H7 (cell line): ENCODE data around the gene RIPOR2. TPM values are rescaled to one million over a fixed set of nuclear protein-coding genes. Genes with fewer than 3 reads are reported as not detected.

Source experiments
- DNase-seq: peaks from one replicate; pipeline ENCODE4 v3.0.0; 2012
- H3K27me3 ChIP-seq: 2 replicates; pipeline ENCODE4 v1.6.0; 2011; ENCODE audit warnings: mild to moderate bottlenecking, low read length; ENCODE audit not compliant: control insufficient read depth, insufficient read depth
- H3K36me3 ChIP-seq: replicated peaks from 2 replicates; pipeline ENCODE4 v1.5.1; 2011; ENCODE audit warnings: low read length; ENCODE audit not compliant: control insufficient read depth, insufficient read depth
- H3K4me3 ChIP-seq: 2 replicates; pipeline ENCODE4 v1.5.1; 2011; ENCODE audit warnings: low read depth, mild to moderate bottlenecking, control low read depth, low read length, moderate library complexity; ENCODE audit not compliant: insufficient read depth
- total RNA-seq: library from RNA; depleted of rRNA; stranded (reverse); fragments of >200 nt; shearing (Covaris generic); gene quantifications from 2 replicates; pipeline ENCODE4 v1.2.3, GENCODE V29; 2014

The RIPOR2 gene
- total RNA-seq, 1 experiment from 2014 or later, result 0.31 TPM

GRCh38 chr6:24829657-24830056, 106.1 kb downstream of the RIPOR2 start:
- Histone ChIP-seq H3K4me3 (no peak overlapping the region), H3K36me3 (no peaks in the 10 kb centered on the region), H3K27me3 (no peaks in the 10 kb centered on the region)
- DNase-seq, result no peak

- H3K27me3 ChIP-seq, result no peaks in the 10 kb centered on the region
- H3K4me3 ChIP-seq, result no peak overlapping the region
- DNase-seq, result no peak
- H3K36me3 ChIP-seq, result no peaks in the 10 kb centered on the region
Measured at GRCh38 chr6:24827970-24828369, 107.8 kb downstream of the RIPOR2 start.

DNA sequence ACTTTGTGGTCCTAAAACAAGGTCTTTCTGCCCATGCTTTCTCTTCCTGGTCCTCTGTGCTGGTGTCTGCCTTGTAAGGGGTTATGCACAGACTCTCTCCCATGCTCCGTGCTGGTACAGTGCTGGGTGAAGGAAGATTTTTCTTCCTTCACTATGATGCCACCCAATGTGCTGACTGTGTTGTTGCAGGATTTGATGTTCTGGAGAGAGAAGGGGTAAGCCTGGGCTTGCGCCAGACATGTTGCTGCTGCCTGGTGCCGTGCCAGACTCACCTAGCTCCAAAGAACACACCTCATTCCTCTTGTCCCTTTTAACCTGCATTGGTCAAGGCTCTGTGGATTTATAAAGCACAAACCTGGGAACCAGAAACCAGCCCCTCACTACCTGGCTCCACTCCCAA, 108.6 kb downstream of the RIPOR2 start:
- Histone ChIP-seq H3K36me3 (no peaks in the 10 kb centered on the region), H3K27me3 (no peaks in the 10 kb centered on the region), H3K4me3 (no peak overlapping the region)
- no peak for DNase-seq

DNA sequence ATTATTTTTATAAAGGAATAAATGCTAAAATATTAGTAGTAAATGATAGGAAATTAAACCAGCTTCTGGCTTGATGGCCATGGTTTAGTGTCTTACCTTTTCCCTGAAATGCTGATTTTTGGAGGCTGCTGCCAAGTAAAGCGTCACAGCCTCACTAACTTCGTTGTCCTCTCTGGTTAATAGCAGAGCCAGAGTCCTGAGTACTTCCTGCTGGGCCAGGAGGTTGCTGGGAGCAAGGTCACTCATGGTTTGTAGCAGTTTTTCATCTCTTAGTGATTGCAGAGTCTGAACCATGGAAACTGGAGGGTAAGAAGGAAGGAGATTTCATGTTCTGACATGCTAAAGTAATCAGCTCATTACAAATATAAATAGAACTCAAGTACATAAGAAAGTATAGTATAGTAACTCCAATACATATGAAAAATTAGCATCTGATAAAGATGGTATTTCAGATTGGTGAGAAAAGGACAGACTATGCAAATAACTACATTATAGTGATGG, 110.6 kb downstream of the RIPOR2 start:
- Histone ChIP-seq H3K4me3 (no peak overlapping the region), H3K27me3 (no peaks in the 10 kb centered on the region), H3K36me3 (no peaks in the 10 kb centered on the region)
- DNase-seq, result no peak

GRCh38 chr6:24824142-24824938, 111.4 kb downstream of the RIPOR2 start:
- Histone ChIP-seq H3K36me3 (no peaks in the 10 kb centered on the region), H3K27me3 (no peaks in the 10 kb centered on the region), H3K4me3 (no peak overlapping the region)
- no peak for DNase-seq

- H3K27me3 ChIP-seq, result no peaks in the 10 kb centered on the region
- H3K4me3 ChIP-seq, result no peak overlapping the region
- no peak for DNase-seq
- no peaks in the 10 kb centered on the region for H3K36me3 ChIP-seq
Measured at GRCh38 chr6:24823185-24823584, 112.6 kb downstream of the RIPOR2 start.

DNA sequence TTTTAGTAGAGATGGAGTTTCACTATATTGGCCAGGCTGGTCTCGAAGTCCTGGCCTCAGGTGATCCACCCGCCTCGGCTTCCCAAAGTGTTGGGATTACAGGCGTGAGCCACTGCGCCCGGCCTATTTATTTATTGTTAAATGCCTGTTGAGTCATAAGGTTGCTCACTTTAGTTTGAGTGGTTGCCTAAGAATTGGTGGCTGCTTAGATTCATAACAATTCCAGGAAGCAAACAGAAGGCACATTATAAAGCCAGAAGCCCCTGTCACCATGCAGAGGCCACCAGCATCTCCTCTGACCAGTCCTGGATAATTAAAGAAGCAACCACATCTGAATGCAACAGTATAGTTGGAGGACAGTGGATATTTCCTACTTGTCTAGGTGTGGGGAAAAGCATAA, 113.1 kb downstream of the RIPOR2 start:
- Histone ChIP-seq H3K27me3 (no peaks in the 10 kb centered on the region), H3K36me3 (no peaks in the 10 kb centered on the region), H3K4me3 (no peak overlapping the region)
- no peak for DNase-seq

- Histone ChIP-seq H3K36me3 (no peaks in the 10 kb centered on the region), H3K4me3 (no peak overlapping the region), H3K27me3 (no peaks in the 10 kb centered on the region)
- DNase-seq, result no peak
Measured at GRCh38 chr6:24821860-24822444, 113.8 kb downstream of the RIPOR2 start.

GRCh38 chr6:24818346-24818745, 117.4 kb downstream of the RIPOR2 start:
- Histone ChIP-seq H3K36me3 (no peaks in the 10 kb centered on the region), H3K4me3 (no peak overlapping the region), H3K27me3 (no peaks in the 10 kb centered on the region)
- no peak for DNase-seq

DNA sequence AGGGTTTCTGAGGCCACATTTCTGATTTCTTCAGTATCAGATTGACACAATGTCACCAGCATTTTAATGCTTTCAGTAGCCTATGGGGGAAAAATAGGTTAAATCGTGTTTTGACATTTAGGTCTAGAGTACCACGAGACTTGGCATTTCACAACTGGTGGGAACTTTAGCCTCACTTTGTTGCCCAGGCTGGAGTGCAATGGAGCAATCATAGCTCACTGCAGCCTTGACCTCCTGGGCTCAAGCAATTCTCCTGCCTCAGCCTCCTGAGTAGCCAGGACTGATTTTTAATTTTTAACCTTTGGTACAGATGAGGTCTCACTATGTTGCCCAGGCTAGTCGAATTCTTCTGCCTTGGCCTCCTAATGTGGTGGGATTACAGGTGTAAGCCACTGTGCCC, 126.0 kb downstream of the RIPOR2 start:
- Histone ChIP-seq H3K4me3 (no peak overlapping the region), H3K36me3 (no peaks in the 10 kb centered on the region), H3K27me3 (no peaks in the 10 kb centered on the region)
- DNase-seq, result no peak

DNA sequence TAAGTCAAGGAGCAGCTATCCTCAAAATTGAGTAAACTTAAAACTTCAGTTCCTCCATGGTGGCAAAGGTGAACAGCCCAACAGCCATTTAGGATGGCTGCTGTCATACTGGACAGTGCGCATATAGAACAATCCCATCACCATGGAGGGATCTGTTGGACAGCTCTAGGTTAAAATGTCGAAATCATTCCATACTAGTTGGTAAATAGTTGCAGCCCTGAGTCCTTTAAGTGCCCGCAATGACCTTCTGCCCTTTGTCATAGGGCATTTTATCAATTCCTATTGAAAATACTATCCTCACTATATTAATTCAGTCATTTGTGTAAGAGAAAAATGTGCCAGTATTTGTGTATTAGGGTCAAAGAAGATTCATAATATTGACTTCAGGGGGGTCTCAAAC, 128.2 kb downstream of the RIPOR2 start:
- DNase-seq, result no peak
- no peaks in the 10 kb centered on the region for H3K36me3 ChIP-seq
- no peak overlapping the region for H3K4me3 ChIP-seq
- H3K27me3 ChIP-seq, result no peaks in the 10 kb centered on the region

- no peak for DNase-seq
- Histone ChIP-seq H3K36me3 (no peaks in the 10 kb centered on the region), H3K4me3 (no peak overlapping the region), H3K27me3 (no peaks in the 10 kb centered on the region)
Measured at GRCh38 chr6:24802271-24803059, 133.3 kb downstream of the RIPOR2 start.

DNA sequence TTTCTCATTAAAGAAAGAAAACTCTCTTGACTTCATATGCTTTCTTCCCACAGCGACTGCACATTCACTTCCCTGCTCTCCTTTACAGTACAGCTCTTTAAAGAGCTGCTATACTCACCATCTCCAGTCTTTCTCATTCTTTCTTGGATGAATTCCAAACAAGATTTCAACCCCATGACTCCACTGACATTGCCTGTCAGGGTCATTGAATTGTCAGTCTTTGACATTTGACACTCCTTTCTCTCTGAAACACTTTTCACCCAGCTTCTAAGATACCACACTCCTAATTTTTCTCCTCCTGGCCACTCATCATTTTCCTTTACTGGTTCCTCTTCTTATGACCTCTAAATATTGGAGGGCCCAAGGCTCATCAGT, 136.2 kb downstream of the RIPOR2 start:
- no peak for DNase-seq
- Histone ChIP-seq H3K27me3 (no peaks in the 10 kb centered on the region), H3K36me3 (no peaks in the 10 kb centered on the region), H3K4me3 (no peak overlapping the region)

GRCh38 chr6:24798740-24799540, 136.8 kb downstream of the RIPOR2 start, which contains the start of gene ARMH2:
Gene ARMH2 (minus strand): TSS chr6:24798917. CDS start chr6:24798857, 60 bp downstream.
- no peak for DNase-seq
- H3K4me3 ChIP-seq, result no peak within 1 kb of the TSS
- H3K36me3 ChIP-seq, result no peaks in the 10 kb centered on the region
- no peaks in the 10 kb centered on the region for H3K27me3 ChIP-seq
